GM11168 (cell line): ENCODE data around the gene RGL1.
"Not testable (repeated sequence)": the region's sequence is repeated elsewhere in the genome, so short reads cannot be mapped to it uniquely, and the experiment has no call there.

Source experiments
- in situ Hi-C: fragments of 300-500 bp; cut with MboI; formaldehyde crosslinking; loops from one replicate; pipeline ENCODE4 v1.12.0; 2022; ENCODE audit warnings: low sequenced_read_pairs; ENCODE audit not compliant: unreplicated experiment

RGL1 gene

DNA sequence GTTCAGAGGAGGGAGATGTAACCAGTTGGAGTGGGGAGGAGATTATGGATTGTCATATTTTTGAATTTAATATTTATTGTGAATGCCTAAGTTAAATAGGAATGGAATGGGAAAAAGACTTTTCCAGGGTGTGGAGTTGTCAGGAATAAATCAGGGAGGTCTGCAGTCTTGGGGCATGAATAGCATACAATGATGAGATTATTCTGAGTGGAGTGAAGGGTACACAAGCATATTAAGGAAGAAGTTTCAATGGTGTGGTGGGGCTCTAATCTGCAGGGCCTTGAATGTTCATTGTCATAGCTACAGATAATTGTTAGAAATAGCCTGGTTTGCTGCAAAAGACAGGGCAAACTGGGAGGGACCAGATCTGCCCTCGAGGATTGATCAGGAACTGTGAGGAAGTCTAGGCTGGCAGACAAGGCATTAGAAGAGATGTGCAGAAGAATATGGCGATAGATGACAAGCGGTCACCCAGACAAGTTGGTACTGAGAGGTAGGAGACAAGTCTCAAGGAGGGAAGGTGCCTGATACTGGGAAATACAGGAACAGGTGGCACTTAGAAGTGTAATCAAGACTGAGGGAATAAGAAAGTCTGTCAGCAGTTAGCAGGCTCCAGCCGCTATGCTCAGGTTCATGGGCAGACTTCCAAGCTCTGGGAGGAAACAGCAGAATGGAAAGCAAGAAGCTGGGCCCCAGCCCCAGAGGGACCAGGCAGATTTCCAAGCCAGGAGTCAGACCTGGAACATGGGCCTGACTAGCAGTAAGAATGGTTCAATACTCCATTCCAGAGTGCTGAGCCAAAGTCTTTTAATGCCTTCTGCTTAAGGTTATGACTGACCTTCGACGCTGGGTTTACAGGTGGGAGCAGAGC is 20.9 kb upstream of the RGL1 start:
- in situ Hi-C loops: no loop called here

DNA sequence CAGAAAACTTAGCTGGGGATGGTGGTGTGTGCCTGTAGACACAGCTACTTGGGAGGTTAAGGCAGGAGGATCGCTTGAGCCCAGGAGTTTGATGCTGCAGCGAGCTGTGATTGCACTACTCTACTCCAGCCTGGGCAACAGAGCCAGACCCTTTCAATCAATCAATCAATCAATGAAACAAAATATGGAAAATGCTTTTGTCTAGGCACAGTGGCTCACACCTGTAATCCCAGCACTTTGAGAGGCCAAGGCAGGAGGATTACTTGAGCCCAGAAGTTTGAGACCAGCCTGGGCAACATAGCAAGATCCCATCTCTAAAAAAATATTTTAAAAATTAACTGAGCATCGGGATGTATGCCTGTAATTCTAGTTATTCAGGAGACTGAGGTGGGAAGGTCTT is 19.0 kb upstream of the RGL1 start:
- in situ Hi-C loops: not testable (repeated sequence)

DNA sequence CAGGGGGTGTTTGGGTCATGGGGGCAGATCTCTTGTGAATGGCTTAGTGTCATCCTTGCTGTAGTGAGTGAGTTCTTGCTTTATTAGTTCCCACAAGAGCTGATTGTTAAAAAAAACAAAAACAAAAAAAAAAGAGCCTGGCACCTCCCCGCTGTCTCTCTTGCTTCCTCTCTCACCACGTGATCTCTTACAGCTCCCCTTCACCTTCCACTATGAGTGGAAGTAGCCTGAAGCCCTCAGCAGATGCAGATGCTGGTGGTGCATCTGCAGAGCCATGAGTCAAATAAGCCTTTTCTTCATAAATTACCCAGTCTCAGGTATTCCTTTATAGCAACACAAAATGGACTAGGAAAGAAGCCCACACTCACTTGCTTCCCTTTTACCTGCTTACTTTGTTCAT is 17.2 kb upstream of the RGL1 start:
- in situ Hi-C loops: no loop called here

DNA sequence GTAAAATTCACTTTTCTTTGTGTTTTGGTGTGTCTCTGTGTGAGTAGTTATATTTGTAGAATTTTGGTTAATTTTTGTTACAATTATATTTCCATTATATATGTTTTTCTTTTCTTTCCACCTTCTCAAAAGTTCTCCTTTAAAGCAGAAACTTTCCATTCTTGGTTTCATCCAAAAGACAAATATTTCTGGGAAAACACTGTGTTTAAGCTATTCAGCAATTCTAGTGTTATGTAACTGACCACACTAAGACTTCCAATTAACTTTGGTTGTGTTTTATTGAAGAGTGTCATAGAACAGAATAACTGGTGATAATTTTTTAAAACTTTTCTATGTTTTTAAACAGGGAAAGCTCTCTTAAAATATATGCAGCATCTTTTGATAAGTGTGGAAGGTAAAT is 13.6 kb upstream of the RGL1 start:
- in situ Hi-C loops: no loop called here

DNA sequence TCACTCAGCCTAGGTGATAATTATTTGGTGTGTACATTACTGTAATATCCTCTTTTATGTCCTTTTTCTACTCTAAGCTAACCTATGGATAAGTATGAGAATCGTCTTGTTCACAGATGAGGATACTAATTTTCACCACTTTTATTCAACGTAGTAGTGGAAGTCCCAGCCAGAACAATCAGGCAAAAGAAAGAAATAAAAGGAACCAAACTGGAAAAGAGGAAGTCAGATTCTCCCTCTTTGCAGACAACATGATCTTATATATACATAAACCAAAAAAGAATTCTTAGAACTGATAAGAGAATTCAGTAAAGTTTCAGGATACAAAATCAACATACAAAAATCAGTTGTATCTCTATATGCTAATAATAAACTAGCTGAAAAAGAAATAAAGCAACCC is 12.6 kb upstream of the RGL1 start:
- in situ Hi-C loops: no loop called here

DNA sequence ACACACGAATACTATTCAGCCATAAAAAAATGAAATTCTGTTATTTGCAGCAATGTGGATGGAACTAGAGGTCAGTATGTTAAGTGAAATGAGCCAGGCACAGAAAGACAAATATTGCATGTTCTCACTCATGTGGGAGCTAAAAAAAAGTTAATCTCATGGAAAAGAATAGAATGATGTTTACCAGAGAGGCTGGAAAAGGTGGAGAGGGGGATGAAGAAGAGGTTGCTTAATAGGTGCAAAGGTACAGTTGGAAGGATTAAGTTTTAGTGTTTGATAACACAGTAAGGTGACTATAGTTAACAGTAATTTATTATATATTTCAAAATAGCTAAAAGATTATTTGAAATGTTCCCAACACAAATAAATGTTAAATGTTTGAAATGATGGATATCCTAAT is 10.8 kb upstream of the RGL1 start:
- in situ Hi-C loops: no loop called here

DNA sequence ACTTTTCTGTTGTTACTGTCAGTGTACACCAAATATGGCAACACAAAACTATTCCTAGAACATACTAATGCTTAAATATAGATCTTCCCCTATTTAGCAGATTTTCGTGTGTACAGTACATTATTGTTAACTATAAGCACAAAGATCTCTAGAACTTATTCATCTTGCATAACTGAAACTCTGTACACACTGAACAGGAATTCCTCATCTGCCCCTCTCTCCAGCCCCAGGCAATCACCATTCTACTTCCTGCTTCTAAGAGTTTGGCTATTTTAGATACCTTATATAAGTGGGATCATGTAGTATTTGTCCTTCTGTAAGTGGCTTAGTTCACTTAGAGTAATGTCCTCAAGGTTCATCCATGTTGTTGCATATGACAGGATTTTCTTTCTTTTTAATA is 4.5 kb upstream of the RGL1 start:
- in situ Hi-C loops: no loop called here

DNA sequence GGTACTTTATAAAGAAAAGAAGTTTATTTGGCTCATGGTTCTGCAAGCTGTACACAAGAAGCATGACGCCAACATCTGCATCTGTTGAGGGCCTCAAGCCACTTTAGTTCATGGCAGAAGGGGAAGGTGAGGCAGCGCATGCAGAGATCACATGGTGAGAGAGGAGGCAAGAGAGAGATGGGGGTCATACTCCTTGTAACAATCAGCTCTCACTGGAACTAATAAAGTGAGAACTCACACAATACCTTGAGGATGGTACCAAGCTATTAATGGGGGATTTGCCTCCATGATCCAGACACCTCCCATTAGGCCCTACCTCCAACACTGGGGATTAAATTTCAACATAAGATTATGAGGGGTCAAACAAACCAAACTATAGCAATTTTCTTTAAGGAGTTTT is 3.3 kb upstream of the RGL1 start:
- in situ Hi-C loops: no loop called here

DNA sequence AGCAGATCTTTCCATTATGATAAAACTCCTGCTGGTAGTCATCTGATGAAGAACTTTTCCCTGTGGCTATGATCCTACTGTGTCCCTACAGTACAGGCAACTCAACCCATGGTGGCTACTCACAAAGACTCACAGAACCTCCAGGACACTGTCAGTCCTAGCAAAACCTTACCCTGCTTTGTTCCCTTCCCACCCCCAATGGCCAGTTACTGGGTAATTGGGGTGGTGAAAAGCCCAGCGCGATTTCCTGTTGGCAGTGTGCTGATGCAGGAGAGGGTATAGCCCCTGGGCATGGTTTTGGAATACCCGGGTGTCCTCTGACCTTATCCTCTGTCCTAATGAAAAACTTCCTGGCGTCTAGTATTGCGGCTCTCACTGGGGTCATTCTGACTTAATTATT is 533 bp upstream of the RGL1 start:
- in situ Hi-C loops: no loop called here

DNA sequence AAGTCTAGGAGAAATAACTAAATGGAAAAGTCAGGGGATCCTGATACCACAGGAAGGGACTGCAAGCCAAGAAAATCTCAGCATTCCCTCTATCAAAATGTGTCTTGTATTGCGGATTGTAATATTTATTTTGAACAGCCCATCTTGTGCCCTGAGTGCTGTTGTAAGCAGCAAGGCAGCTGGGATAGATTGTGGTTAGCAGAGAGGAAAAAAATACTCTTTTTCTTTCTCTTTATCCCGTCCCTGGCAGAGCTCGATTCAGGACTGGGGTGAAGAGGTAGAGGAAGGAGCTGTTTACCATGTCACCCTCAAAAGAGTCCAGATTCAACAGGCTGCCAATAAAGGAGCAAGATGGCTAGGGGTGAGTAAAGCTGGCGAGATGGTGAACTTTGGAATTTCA is 1.2 kb downstream of the RGL1 start:
- in situ Hi-C loops: no loop called here

DNA sequence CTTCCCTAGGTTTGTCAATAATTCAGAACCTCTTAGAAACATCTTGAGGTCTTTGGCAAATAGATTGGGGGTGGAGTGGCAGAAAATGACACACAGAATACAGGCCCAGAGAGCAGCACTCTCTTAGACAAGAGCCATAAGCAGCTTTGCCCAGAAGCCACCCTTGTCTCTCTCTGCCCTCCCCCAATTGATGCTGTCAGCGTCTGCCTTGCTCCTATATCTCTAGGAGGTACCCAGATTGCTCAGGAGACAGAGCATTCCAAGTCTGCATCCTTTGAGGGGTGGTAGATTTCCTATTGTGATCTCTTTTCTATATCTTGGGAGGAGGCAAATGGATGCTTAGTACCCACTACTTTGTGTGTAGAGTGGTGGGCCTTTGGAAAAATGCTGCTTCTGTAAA is 1.8 kb downstream of the RGL1 start:
- in situ Hi-C loops: no loop called here

DNA sequence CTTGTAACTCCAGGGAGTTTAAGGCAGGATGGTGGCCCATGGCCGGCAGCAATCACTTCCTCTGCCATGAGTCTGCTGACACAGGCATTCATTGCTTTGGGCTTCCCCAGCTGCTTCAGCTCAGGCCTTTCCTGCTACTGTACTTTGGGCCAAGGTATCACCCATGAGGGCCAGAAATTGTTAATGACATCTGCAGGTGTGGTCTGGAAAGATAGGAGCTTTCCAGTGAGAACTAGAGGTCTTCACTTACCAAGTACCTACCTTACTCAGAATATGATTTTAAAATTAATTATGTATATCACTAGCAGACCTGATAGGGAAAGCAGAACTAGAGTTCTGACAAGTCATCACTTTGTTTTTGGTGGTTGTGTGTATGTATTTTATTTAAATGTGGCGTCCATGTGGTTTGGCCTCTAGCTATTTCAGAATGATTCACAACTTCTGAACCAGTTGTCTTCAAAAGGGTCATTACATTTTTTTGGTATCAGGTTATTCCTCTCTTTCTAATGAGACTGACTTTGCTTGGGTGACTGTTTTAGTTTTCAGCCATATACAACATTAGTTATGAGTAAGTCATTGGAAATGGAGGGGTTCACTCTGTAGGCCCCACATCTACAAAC is 2.7 kb downstream of the RGL1 start:
- in situ Hi-C loops: no loop called here

DNA sequence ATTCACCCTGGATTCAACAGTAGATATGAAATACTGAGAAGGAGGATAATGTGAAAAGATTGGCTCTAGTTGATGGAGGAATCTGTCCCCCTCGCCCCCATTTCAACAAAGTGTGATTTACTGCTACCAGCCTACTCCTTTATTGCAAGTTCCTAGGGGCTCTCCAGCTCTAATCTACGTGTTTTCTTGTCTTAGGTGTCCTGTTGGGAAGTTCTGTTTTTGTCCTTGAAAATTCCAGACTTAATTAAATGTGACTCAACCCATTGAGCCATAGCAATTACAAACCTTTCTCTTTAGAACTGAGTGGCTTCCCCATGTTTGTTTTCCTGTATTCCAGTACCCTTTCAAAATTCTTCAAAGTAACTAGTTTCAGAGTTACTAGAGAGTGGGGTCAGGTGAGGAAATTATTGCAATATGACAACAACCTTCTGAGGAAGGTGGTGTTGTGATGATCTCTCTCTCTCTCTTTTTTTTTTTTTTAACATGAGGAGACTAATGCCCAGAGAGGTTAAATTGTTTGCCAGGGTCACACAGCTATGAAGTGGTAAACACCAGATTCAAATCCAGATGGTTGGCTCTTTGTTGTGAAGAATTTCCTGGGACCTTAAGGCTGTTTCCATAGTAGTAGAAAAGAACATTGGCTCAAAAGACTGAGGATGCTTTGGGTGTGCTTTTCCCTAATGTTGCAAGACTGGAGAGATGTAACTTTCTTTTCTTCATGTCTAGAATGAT is 3.5 kb downstream of the RGL1 start:
- in situ Hi-C loops: no loop called here

DNA sequence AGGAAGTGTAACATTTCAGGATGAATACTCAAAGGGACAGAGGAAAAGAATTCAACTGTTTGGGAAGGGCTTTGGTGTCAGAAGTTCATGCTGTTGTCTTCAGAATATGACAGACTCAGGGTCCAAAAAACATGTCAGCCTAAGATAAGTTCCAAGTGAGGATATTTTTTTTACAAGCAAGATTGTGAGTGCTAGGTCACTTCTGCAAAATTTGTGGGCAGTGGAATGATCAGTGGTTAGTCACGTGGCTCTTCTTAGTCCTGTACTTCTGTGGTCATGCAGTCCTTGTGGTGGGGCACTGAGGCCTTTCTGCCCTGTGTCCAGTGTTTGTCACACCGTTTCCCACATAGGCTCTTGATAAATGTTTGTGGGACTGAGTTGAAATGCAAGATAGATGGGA is 5.2 kb downstream of the RGL1 start:
- in situ Hi-C loops: no loop called here

DNA sequence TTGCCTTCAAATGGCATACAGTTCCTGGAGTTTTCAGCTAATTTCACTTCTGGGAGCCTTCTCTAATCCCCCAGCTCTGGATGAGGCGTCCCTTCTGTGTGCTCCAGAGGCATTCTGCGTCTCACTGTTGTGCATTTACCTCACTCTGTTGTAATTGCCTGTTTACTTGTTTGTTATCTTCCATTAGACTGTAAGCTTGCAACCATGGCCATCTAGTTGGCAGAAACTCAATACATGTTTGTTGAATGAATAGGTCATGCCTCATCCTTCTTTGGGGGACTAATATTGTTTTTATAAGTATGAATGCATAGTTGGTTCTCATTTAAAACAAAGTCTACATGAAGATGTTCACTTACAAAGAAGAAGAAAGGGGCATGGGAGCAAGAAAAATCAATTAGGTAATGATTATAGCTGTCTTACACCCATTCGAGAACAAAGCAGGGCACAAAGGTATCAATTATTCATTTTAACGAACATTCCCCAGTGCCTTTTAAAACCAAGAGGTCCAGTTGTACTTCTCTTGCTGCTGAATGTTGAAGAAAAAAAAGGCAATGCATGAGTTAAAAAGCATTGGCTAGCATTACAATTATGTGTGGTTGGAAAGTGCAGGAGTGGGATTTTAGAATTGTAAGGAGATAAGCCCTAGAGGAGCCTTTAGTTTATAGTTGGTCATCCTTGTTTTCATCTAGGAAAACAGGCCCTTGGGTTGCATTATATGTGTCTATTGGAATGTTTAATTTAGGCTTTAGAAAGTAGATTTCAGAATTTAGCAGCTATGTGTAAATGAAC is 6.0 kb downstream of the RGL1 start:
- in situ Hi-C loops: no loop called here

DNA sequence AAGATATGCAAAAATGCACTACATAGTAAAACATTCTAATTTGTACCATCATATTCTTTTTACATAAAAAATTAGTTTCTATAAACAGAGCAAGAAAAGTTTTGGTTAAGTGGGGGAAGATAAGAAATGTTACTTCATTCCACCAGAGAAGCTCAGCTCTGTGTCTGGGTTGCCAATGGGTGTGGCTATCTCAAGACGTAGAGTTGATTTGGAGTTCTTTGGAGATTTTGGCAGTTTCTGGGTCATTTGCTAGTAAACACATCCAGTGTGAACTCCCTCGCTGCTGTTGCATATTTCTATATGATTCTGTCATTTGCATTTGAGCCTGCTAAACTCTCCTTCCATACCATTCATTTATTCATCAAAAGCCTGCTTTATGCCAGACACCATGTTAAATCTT is 7.2 kb downstream of the RGL1 start:
- in situ Hi-C loops: no loop called here

DNA sequence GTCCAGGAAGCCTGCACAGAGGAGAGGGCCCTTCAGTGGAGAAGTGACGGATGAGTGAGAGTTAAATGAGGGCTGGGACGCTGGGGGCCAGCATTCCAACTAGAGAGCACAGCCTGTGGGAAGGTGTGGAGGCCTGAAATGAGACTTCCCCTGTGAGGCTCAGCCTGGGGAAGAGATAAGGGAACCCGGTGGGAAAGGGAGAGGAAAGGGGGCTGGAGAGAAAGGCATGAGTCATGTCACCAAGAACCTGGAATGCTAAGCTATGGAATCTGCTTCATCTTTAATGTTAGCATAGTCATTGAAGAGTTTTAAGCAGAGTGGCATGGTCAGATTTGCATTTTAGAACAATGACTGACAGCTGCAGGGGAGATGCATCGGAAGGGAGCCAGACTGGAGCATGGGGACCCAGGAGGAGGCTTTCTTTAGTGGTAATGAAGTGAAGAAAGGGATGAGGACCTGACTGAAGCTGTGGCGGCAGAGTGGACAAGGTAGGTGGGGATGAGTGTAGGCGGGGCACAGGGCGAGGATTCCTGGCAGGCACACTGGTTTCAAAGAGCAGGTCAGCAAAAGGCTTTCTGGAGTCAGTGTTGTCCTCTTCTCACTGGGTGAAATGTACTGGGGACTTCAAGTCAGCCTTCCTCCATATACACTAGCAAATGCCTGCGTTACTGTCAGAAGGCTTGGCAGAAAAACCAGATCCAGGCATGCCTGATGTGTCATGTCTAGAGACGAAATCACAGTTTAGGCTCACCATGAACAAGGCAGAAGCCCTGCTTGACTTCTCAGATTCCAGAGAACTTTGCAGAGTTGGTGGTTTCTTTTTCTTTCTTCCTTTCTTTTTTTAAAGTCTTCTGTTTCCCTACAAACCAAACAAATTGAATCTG is 8.0 kb downstream of the RGL1 start:
- in situ Hi-C loops: no loop called here

DNA sequence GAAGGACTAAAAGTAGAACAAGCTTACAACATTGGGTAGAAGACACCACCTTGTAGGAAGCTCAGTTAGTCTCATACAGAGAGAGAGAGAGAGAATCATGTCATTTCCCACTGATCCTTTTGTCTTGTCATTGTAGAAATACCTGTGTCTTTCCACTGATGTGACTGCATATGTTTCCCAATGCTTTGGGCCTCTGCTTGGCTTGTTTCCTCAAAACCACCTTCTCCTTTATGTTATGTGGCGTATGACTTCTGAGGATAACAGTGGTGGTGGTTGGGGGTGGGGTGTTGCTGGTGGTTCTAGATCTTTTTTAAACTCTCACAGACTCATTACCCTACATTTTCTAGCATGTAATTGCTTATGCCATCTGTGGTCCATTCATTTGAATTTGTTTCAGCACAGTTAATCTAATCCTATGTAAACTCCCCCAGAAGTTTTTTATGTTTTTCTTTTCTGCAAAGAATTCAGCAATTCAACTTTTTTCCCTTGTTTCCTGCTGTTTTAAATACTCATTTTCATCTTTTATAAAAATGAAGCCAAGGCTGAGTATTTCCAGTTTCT is 9.3 kb downstream of the RGL1 start:
- in situ Hi-C loops: no loop called here

DNA sequence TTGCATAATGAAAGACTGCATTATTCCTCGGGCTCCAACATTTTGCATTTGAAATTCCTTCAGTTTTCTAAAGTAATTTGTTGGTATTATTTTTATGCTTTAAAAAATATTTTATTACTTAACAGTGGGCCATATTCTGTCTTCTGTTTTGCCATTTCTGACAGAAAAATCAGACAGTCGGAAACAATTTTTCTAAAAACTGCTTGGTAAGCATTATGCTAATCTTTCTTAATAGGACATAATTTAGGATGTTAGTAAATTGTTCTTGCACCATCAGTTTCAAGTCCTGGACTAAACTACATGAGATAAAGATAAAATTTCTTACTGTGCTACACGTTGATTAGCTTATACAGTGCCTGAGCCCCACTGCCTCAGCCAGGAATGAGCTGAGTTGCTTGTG is 11.2 kb downstream of the RGL1 start:
- in situ Hi-C loops: no loop called here
